SK-MEL-5 (cell line): ENCODE results near the gene NPAS4. TPM values are rescaled to one million over a fixed set of nuclear protein-coding genes. Genes with fewer than 3 reads are reported as not detected.
"Not testable (repeated sequence)": the region's sequence is repeated elsewhere in the genome, so short reads cannot be mapped to it uniquely, and the experiment has no call there.

Experiments used
- DNase-seq: peaks from one replicate; pipeline ENCODE4 v3.0.0-alpha.2; 2016; ENCODE audit warnings: low read depth, low spot score
- in situ Hi-C: cut with HindIII; loops from 2 replicates; pipeline ENCODE4 v1.10.0; 2016; ENCODE audit warnings: low sequenced_read_pairs, high pct_unique_total_duplicates, low pct_unique_long_range_greater_than_20kb
- total RNA-seq: library from RNA; depleted of rRNA; stranded (reverse); fragments of >200 nt; shearing (Covaris generic); gene quantifications from 2 replicates; pipeline ENCODE4 v1.2.3, GENCODE V29; 2014

Gene NPAS4
- total RNA-seq, 1 experiment from 2014 or later = not detected

- in situ Hi-C loops, DNase-seq: not testable (repeated sequence)
Observed at GRCh38 chr11:66440101-66440939, 19.5 kb downstream of the NPAS4 start.

GRCh38 chr11:66440940-66441282, 20.1 kb downstream of the NPAS4 start:
- in situ Hi-C loops, DNase-seq: not testable (repeated sequence)

GRCh38 chr11:66443602-66444001, 22.8 kb downstream of the NPAS4 start:
- in situ Hi-C loops = no loop called here
- peak; percentile 28 for DNase-seq

- in situ Hi-C loops = no loop called here
- no peak for DNase-seq
Observed at GRCh38 chr11:66447012-66447411, 26.2 kb downstream of the NPAS4 start.

- in situ Hi-C loops = no loop called here
Observed at GRCh38 chr11:66448523-66448922, 27.7 kb downstream of the NPAS4 start.

GRCh38 chr11:66450560-66450959, 29.7 kb downstream of the NPAS4 start:
- DNase-seq = no peak
- in situ Hi-C loops = no loop called here

More at GRCh38 chr11:66448523-66448922, 27.7 kb downstream of the NPAS4 start:
- no peak for DNase-seq

GRCh38 chr11:66451663-66452062, 30.8 kb downstream of the NPAS4 start:
- no peak for DNase-seq
- in situ Hi-C loops = no loop called here

- in situ Hi-C loops = no loop called here
- no peak for DNase-seq
Observed at GRCh38 chr11:66454247-66454646, 33.4 kb downstream of the NPAS4 start.

GRCh38 chr11:66454828-66455227, 34.0 kb downstream of the NPAS4 start:
- DNase-seq = no peak
- in situ Hi-C loops = no loop called here

GRCh38 chr11:66457826-66458225, 37.0 kb downstream of the NPAS4 start:
- in situ Hi-C loops = no loop called here
- no peak for DNase-seq

GRCh38 chr11:66459138-66459778, 38.4 kb downstream of the NPAS4 start:
- no peak for DNase-seq
- in situ Hi-C loops = no loop called here

- in situ Hi-C loops = no loop called here
- DNase-seq = no peak
Observed at GRCh38 chr11:66462010-66462409, 41.2 kb downstream of the NPAS4 start.

- no peak for DNase-seq
- in situ Hi-C loops = no loop called here
Observed at GRCh38 chr11:66462911-66463310, 42.1 kb downstream of the NPAS4 start.

- in situ Hi-C loops, DNase-seq: not testable (repeated sequence)
Observed at GRCh38 chr11:66464116-66464515, 43.3 kb downstream of the NPAS4 start.

GRCh38 chr11:66464916-66465315, 44.1 kb downstream of the NPAS4 start:
- in situ Hi-C loops = no loop called here
- DNase-seq = no peak

- in situ Hi-C loops = no loop called here
- DNase-seq = no peak
Observed at GRCh38 chr11:66465373-66466224, 44.8 kb downstream of the NPAS4 start.

GRCh38 chr11:66466225-66467033, 45.6 kb downstream of the NPAS4 start, which contains the start of gene PELI3:
PELI3 (plus strand) TSS chr11:66466905; CDS start chr11:66468129, 1,224 bp downstream.
- in situ Hi-C loops = no loop called here
- DNase-seq = peak; percentile 82
